Esophagus muscularis mucosa (tissue), 4 donors: Measurements from ENCODE around the gene SOX5. TPM values are rescaled to one million over a fixed set of nuclear protein-coding genes. Genes with fewer than 3 reads are reported as not detected.

Source experiments
- DNase-seq: peaks from one replicate; pipeline ENCODE4 v3.0.0-alpha.2; 2017; ENCODE audit errors: extremely low spot score
- H3K27ac ChIP-seq, 4 donors: fragments of 200-600 bp; sonication (generic); replicated peaks in 1 of 4; 1 replicate in 3 of 4; 2 replicates in 1 of 4; pipeline ENCODE4 v1.5.1; 2016 to 2019; ENCODE audit warnings: mild to moderate bottlenecking in 1 of 4
- H3K27me3 ChIP-seq, 4 donors: fragments of 200-600 bp; sonication (generic); one replicate each; pipeline versions ENCODE4 v1.5.1 to v1.6.0; 2016 to 2019
- H3K36me3 ChIP-seq, 4 donors: fragments of 200-600 bp; sonication (generic); one replicate each; pipeline ENCODE4 v1.5.1; 2016 to 2019
- H3K4me1 ChIP-seq, 4 donors: fragments of 200-600 bp; sonication (generic); one replicate each; pipeline ENCODE4 v1.5.1; 2016 to 2019
- H3K4me3 ChIP-seq, 4 donors: fragments of 200-600 bp; sonication (generic); 1 replicate in 2 of 4; 2 replicates in 2 of 4; pipeline ENCODE4 v1.5.1; 2016 to 2019; ENCODE audit warnings: mild to moderate bottlenecking in 4 of 4, moderate library complexity in 1 of 4
- H3K9me3 ChIP-seq, 4 donors: fragments of 200-600 bp; sonication (generic); 1 replicate in 3 of 4; 2 replicates in 1 of 4; pipeline ENCODE4 v1.5.1; 2016 to 2019
- CTCF ChIP-seq, 3 experiments: fragments of 200-600 bp in 2 of 3; fragments of 450-650 bp in 1 of 3; sonication (generic) in 2 of 3; IDR thresholded peaks; one replicate each; pipeline ENCODE4 v1.5.1; 2017 to 2019; ENCODE audit warnings: antibody characterized with exemption in 3 of 3, mild to moderate bottlenecking in 2 of 3, moderate library complexity in 1 of 3
- EP300 ChIP-seq: sonication (generic); formaldehyde crosslinking; IDR thresholded peaks from one replicate; pipeline ENCODE4 v1.6.1; 2017; ENCODE audit warnings: antibody characterized with exemption
- POLR2A ChIP-seq: fragments of 450-650 bp; IDR thresholded peaks from one replicate; pipeline ENCODE4 v1.6.1; 2017; ENCODE audit warnings: antibody characterized with exemption, moderate library complexity, mild to moderate bottlenecking, low read depth
- POLR2AphosphoS5 ChIP-seq, 2 donors: sonication (generic); formaldehyde crosslinking; IDR thresholded peaks; one replicate each; pipeline ENCODE4 v1.6.1; 2017; ENCODE audit warnings: antibody characterized with exemption in 2 of 2
- WGBS: methylation state at CpG from one replicate; pipeline ENCODE4 v1.1.5; 2018; 5-methylcytosine and 5-hydroxymethylcytosine counted together
- intact Hi-C: fragments of 100-400 bp; cut with DNase I; formaldehyde crosslinking; loops from one replicate; pipeline ENCODE4 v1.15.1; 2023
- total RNA-seq, 4 donors: library from RNA; depleted of rRNA; stranded (reverse); fragments of >200 nt; gene quantifications; one replicate each; pipeline versions ENCODE4 v1.1.0 to v1.2.1, GENCODE V29; 2016

Gene SOX5
- total RNA-seq, 4 donors from 2014 or later: 7.1 to 11.6 (median 8.8) TPM

- Histone ChIP-seq H3K36me3 (no peaks in the 10 kb centered on the region), H3K27me3 (no peaks in the 10 kb centered on the region), H3K27ac (no peak overlapping the region), H3K4me3 (no peak overlapping the region), H3K4me1 (no peaks in the 10 kb centered on the region), H3K9me3 (no peaks in the 10 kb centered on the region)
- intact Hi-C loops: no loop called here
- DNase-seq: no peak
- TF ChIP-seq CTCF (IDR thresholded peaks at IDR 0.05): no peak
- TF ChIP-seq EP300: no peak
- no peak for TF ChIP-seq POLR2A
- no peak for TF ChIP-seq POLR2AphosphoS5 (IDR thresholded peaks at IDR 0.05)
Observed at GRCh38 chr12:23630524-23630923, 318.9 kb downstream of the SOX5 start.

- Histone ChIP-seq H3K27me3 (no peaks in the 10 kb centered on the region), H3K4me3 (no peak overlapping the region), H3K36me3 (no peaks in the 10 kb centered on the region), H3K9me3 (no peaks in the 10 kb centered on the region), H3K4me1 (no peaks in the 10 kb centered on the region), H3K27ac (no peak overlapping the region)
- no peak for DNase-seq
- intact Hi-C loops: no loop called here
- 70% methylated on average over 3 of the region's 3 CpGs for WGBS
- TF ChIP-seq EP300: no peak
- TF ChIP-seq CTCF (IDR thresholded peaks at IDR 0.05): no peak
- TF ChIP-seq POLR2AphosphoS5 (IDR thresholded peaks at IDR 0.05): no peak
- no peak for TF ChIP-seq POLR2A
Observed at GRCh38 chr12:23628806-23629205, 320.7 kb downstream of the SOX5 start.

GRCh38 chr12:23626791-23627190 lies 322.7 kb downstream of the SOX5 start:
- intact Hi-C loops: no loop called here
- Histone ChIP-seq H3K4me3 (no peak overlapping the region), H3K27me3 (no peaks in the 10 kb centered on the region), H3K36me3 (no peaks in the 10 kb centered on the region), H3K27ac (no peak overlapping the region), H3K9me3 (no peaks in the 10 kb centered on the region), H3K4me1 (no peaks in the 10 kb centered on the region)
- TF ChIP-seq EP300: no peak
- no peak for TF ChIP-seq POLR2AphosphoS5 (IDR thresholded peaks at IDR 0.05)
- DNase-seq: no peak
- WGBS: 95% methylated on average over 3 of the region's 3 CpGs

- intact Hi-C loops: no loop called here
- WGBS: 57% methylated on average over 2 of the region's 2 CpGs
- Histone ChIP-seq H3K9me3 (no peaks in the 10 kb centered on the region), H3K27ac (no peak overlapping the region), H3K36me3 (no peaks in the 10 kb centered on the region), H3K4me1 (no peaks in the 10 kb centered on the region), H3K27me3 (no peaks in the 10 kb centered on the region), H3K4me3 (no peak overlapping the region)
- DNase-seq: no peak
- TF ChIP-seq POLR2AphosphoS5 (IDR thresholded peaks at IDR 0.05) (no peak), POLR2A (no peak), CTCF (IDR thresholded peaks at IDR 0.05) (no peak), EP300 (no peak)
Observed at GRCh38 chr12:23621900-23622299, 327.6 kb downstream of the SOX5 start.

- Histone ChIP-seq H3K9me3 (no peaks in the 10 kb centered on the region), H3K4me1 (peaks cover 0 to 5% (median 0%) of the 10 kb centered on the region in 4 donors), H3K36me3 (no peaks in the 10 kb centered on the region), H3K27ac (no peak overlapping the region), H3K4me3 (no peak overlapping the region), H3K27me3 (no peaks in the 10 kb centered on the region)
- WGBS: 92% methylated on average over 1 of the region's 1 CpG
- intact Hi-C loops: no loop called here
- TF ChIP-seq CTCF (IDR thresholded peaks at IDR 0.05) (no peak), EP300 (no peak), POLR2AphosphoS5 (IDR thresholded peaks at IDR 0.05) (no peak), POLR2A (no peak)
- no peak for DNase-seq
Observed at GRCh38 chr12:23618718-23619117, 330.8 kb downstream of the SOX5 start.
